DOHH2 (cell line): ENCODE results near the gene NRK.

Experiments used
- EZH2phosphoT487 ChIP-seq: fragments of 200-600 bp; sonication (generic); IDR thresholded peaks from 2 replicates; pipeline ENCODE4 v1.6.1; 2017; ENCODE audit warnings: borderline replicate concordance, mild to moderate bottlenecking, antibody characterized with exemption, low read length, moderate library complexity, mixed read lengths
- TF ChIP-seq, protein P1 (sequence below): fragments of 200-600 bp; sonication (generic); IDR thresholded peaks from one replicate; pipeline ENCODE4 v1.5.1; 2014; ENCODE audit warnings: antibody characterized with exemption, mild to moderate bottlenecking, low read depth, low read length; ENCODE audit not compliant: poor library complexity, severe bottlenecking

DNA sequence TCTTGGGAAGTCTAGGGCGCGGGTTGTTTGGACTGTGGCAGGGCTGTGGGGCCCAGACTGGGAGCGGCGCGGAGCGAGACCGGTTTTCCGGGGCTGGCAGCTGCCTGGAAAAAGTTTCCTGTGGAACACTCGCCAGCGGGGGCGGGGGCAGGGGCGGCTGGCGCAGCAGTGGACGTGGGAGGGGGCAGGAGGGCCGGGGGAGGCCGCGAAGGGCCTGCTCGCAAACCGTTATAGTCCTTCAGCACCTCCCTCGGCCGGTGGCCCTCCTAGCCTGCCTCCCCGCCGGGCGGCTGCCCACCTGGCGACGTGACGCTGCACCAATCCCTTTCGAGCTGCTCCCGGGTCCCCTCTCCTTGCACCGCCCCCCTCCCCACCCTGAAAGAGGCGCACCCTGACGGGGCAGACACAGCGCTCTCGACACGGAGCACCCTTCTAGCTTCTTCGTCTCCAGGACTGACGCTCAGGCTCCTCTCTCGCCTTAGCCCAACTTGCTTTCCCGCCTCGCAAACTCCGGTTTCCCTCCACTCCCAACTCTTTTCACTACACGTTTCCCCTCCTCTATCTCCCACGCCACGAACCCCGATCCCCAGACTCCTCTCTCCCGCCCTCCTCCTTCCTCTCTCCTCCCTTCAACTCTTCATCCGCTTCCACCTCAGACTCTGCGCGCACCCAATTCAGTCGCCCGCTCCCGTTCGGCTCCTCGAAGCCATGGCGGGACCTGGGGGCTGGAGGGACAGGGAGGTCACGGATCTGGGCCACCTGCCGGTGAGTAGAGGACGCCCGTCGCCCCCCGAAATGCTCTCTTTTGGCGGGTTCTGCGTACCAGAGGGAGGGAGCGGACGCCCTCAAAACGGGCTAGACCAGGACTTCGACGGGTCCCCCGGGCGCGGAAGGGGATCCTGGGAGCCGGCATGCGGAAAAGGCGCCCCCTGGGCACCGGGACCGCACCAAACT, at the start of gene NRK:
- TF ChIP-seq, protein P1, sequence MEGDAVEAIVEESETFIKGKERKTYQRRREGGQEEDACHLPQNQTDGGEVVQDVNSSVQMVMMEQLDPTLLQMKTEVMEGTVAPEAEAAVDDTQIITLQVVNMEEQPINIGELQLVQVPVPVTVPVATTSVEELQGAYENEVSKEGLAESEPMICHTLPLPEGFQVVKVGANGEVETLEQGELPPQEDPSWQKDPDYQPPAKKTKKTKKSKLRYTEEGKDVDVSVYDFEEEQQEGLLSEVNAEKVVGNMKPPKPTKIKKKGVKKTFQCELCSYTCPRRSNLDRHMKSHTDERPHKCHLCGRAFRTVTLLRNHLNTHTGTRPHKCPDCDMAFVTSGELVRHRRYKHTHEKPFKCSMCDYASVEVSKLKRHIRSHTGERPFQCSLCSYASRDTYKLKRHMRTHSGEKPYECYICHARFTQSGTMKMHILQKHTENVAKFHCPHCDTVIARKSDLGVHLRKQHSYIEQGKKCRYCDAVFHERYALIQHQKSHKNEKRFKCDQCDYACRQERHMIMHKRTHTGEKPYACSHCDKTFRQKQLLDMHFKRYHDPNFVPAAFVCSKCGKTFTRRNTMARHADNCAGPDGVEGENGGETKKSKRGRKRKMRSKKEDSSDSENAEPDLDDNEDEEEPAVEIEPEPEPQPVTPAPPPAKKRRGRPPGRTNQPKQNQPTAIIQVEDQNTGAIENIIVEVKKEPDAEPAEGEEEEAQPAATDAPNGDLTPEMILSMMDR = no peak
- no peak for TF ChIP-seq EZH2phosphoT487
